Activated T-cell treated with anti-CD3 and anti-CD28 coated beads, Interleukin-2, amount 50 U/mL, for 48 hours (primary cell): Measurements from ENCODE around the gene TRERF1.

Experiments used
- DNase-seq, 2 experiments: peaks; one replicate each; pipeline ENCODE4 v3.0.0-alpha.2; 2020

The TRERF1 gene

DNA sequence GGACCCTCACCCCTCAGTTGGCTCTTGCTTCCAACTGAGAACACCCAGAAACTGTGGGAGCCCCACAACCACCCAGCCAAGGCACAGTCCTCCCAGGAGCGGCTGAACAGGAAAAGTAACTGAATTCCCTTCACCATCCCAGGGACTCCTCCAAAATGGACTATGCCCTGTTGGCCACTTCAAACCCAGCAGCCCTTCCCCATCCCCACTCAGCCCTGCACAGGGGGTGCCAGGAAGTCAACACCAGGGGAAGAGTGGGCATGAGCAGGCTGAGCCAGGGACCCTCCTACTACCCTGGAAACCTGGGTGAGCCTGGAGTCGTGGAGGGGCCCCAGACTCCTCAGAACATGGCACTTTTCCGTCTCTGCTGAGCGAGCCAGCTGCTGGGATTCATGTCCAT, 267.3 kb downstream of the TRERF1 start:
- DNase-seq: no peak

GRCh38 chr6:42182101-42182500, 269.6 kb downstream of the TRERF1 start:
- DNase-seq: no peak

GRCh38 chr6:42179945-42180313, 271.8 kb downstream of the TRERF1 start:
- peak; percentile 27 to 43 for DNase-seq

DNA sequence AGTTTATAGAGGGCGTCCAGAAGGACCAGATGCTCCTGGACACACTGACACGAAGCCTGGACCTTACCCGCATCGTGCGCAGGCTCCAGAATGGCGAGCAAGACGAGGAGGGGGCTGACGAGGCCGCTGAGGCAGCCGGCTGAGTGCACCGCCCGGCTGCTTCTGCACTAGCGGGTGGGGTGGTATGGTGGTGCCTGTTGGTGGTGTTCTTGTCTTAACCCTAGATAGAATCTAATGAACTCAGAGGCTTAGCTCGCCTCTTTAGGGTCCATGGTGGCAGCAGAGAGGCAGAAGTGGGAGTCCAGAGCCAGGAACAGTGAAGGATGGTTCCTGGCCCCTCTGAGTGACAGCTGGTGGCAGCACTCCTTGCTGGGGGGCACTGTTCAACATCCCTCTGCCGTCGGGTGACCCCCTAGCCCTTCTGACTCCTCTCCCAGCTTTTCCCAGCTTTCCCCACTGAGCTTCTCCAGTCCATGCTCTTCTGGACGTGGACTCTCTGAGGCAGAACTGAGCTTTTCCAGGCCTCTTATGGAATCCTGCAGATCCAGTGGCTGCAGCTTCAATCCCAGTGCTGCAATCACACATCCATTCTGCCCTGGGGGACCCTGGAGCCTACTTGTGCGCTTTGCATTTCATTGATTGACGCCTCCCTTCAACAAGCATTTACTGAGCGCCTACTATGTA, 272.3 kb downstream of the TRERF1 start:
- no peak for DNase-seq

DNA sequence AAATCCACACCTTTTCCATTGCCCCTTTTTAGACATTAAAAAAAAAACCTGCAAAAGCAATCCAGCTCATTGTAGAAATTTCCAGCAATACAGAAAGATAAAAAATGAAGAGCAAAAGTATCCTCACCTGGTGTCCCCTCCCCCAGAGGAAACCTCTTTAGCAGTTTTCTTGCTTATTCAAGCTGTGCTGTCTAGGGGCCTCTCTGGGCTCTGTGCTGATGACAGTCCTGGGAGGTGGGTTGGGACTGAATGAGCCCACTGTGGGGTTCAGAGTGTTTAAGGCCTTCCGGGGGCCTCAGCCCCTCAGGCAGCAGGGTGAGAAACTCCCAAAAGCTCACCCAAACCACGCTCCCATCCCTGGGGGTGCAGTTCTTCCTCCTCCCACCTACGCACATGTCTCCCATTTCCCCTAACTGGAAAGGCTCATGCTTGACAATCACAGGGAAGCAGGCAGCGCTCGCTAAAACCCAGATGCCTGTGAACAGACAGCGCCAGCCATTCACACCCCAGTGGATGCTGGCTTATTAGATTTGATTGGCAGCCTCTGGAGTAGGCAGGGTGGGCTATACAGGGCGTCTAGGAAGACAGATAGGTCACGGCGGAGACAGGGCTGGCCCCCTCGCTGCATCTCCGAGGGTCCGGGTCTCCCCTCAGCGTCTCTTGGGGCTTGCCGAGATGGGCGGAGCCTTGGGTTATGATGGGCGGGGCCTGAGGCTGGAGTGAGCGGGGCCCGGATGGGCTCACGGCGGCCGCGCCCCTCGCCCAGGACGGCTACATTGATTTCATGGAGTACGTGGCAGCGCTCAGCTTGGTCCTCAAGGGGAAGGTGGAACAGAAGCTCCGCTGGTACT, 274.0 kb downstream of the TRERF1 start:
- peak; percentile 46 to 50 for DNase-seq

GRCh38 chr6:42176981-42177380, 274.7 kb downstream of the TRERF1 start:
- DNase-seq: no peak

DNA sequence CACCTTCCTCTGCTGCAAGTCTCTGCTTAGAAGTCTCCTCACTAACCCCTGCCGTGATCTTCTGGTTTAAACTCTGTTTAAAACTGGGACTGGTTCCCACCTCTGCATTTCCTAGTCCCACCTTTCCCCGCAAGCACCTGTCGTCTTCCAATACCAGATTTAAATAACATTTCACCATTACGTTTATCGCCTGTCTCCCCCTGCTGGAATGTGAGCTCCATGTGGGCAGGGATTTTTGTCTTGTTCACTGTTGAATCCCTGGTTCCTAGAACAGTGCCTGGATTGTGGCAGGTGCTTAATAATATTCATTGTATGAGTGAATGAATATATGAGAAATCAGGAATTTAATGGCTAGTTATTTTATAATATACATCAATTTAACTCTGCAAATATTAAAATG, 275.9 kb downstream of the TRERF1 start:
- no peak for DNase-seq
